ENCODE data around the gene POU3F1.

POU3F1 gene

GRCh38 chr1:38045401-38046332, 926 bp downstream of the POU3F1 start:
- Histone ChIP-seq H3K4me3 (ENCODE audit: low read length in 2 of 2) (peak overlapping the region; percentile 72 to 87), H4K8ac (ENCODE audit: low read depth, low read length) (no peak overlapping the region), H3K23ac (ENCODE audit: low read depth, low read length, poor library complexity) (peak overlapping the region; percentile 76), H3K14ac (ENCODE audit: low read length) (peak overlapping the region; percentile 100), H2BK12ac (ENCODE audit: low read length) (no peak overlapping the region), H4K91ac (ENCODE audit: low read depth, low read length, poor library complexity) (peak overlapping the region; percentile 16), H3K4ac (ENCODE audit: low read length) (no peak overlapping the region), H2BK120ac (ENCODE audit: low read depth, low read length) (no peak overlapping the region), H3K9me3 (replicated peaks in 1 of 2; ENCODE audit: control insufficient read depth in 2 of 2, insufficient read depth in 1 of 2, low read depth in 1 of 2, low read length in 2 of 2) (no peaks in the 10 kb centered on the region), H3K4me2 (ENCODE audit: insufficient read depth, low read length, poor library complexity, severe bottlenecking) (peak overlapping the region; percentile 81), H2BK15ac (ENCODE audit: low read length) (no peak overlapping the region), H3K9ac (ENCODE audit: low read depth, low read length, poor library complexity) (peak overlapping the region; percentile 95), H3K36me3 (replicated peaks in 1 of 2; ENCODE audit: control insufficient read depth in 2 of 2, insufficient read depth in 2 of 2, low read length in 2 of 2) (peaks cover 10 to 48% of the 10 kb centered on the region in 2 donors), H3K27ac (replicated peaks; ENCODE audit: low read length) (peak overlapping the region; percentile 55), H2BK5ac (ENCODE audit: low read length) (peak overlapping the region; percentile 79), H3K79me1 (ENCODE audit: low read depth, low read length) (peaks cover 8% of the 10 kb centered on the region), H3K4me1 (ENCODE audit: control insufficient read depth in 2 of 2, insufficient read depth in 1 of 2, low read depth in 1 of 2, low read length in 2 of 2) (peaks cover 40 to 45% of the 10 kb centered on the region in 2 donors), H3K27me3 (ENCODE audit: control insufficient read depth in 3 of 3, insufficient read depth in 3 of 3, low read depth in 1 of 3, low read length in 3 of 3) (no peaks in the 10 kb centered on the region), H3K18ac (ENCODE audit: low read length) (peak overlapping the region; percentile 98), H2AFZ (ENCODE audit: low read length) (peak overlapping the region; percentile 15), H2AK5ac (ENCODE audit: low read depth, low read length) (peak overlapping the region; percentile 15)
- WGBS, 2 donors (ENCODE audit: extremely low coverage in 2 of 2, insufficient read length in 2 of 2, insufficient replicate concordance in 1 of 2): no CpG with 5 or more reads among the region's 115 CpGs
- no peak for DNase-seq (ENCODE audit: low spot score)

GRCh38 chr1:38044221-38045215, 2.1 kb downstream of the POU3F1 start:
- H3K18ac ChIP-seq (ENCODE audit: low read length): peak overlapping the region; percentile 74
- H3K4me1 ChIP-seq (ENCODE audit: control insufficient read depth in 2 of 2, insufficient read depth in 1 of 2, low read depth in 1 of 2, low read length in 2 of 2): peaks cover 29 to 36% of the 10 kb centered on the region in 2 donors
- H2BK12ac ChIP-seq (ENCODE audit: low read length): no peak overlapping the region
- no peak overlapping the region for H2BK120ac ChIP-seq (ENCODE audit: low read depth, low read length)
- H2AK5ac ChIP-seq (ENCODE audit: low read depth, low read length): no peak overlapping the region
- H3K9ac ChIP-seq (ENCODE audit: low read depth, low read length, poor library complexity): peak overlapping the region; percentile 89
- H2BK5ac ChIP-seq (ENCODE audit: low read length): no peak overlapping the region
- no peak overlapping the region for H4K91ac ChIP-seq (ENCODE audit: low read depth, low read length, poor library complexity)
- peak overlapping the region; percentile 50 for H3K27ac ChIP-seq (replicated peaks; ENCODE audit: low read length)
- no peaks in the 10 kb centered on the region for H3K27me3 ChIP-seq (ENCODE audit: control insufficient read depth in 3 of 3, insufficient read depth in 3 of 3, low read depth in 1 of 3, low read length in 3 of 3)
- H3K23ac ChIP-seq (ENCODE audit: low read depth, low read length, poor library complexity): no peak overlapping the region
- H3K79me1 ChIP-seq (ENCODE audit: low read depth, low read length): peaks cover 8% of the 10 kb centered on the region
- H3K9me3 ChIP-seq (replicated peaks in 1 of 2; ENCODE audit: control insufficient read depth in 2 of 2, insufficient read depth in 1 of 2, low read depth in 1 of 2, low read length in 2 of 2): peaks cover 2 to 3% of the 10 kb centered on the region in 2 donors
- no CpG with 5 or more reads among the region's 70 CpGs for WGBS, 2 donors (ENCODE audit: extremely low coverage in 2 of 2, insufficient read length in 2 of 2, insufficient replicate concordance in 1 of 2)
- peak overlapping the region; percentile 25 for H2BK15ac ChIP-seq (ENCODE audit: low read length)
- no peak overlapping the region for H4K8ac ChIP-seq (ENCODE audit: low read depth, low read length)
- H3K4me3 ChIP-seq (ENCODE audit: low read length in 2 of 2): peak overlapping the region; percentile 72 to 87
- H2AFZ ChIP-seq (ENCODE audit: low read length): no peak overlapping the region
- DNase-seq (ENCODE audit: low spot score): no peak
- H3K14ac ChIP-seq (ENCODE audit: low read length): no peak overlapping the region
- H3K4ac ChIP-seq (ENCODE audit: low read length): no peak overlapping the region
- H3K36me3 ChIP-seq (replicated peaks in 1 of 2; ENCODE audit: control insufficient read depth in 2 of 2, insufficient read depth in 2 of 2, low read length in 2 of 2): peaks cover 12 to 59% of the 10 kb centered on the region in 2 donors
- H3K4me2 ChIP-seq (ENCODE audit: insufficient read depth, low read length, poor library complexity, severe bottlenecking): peak overlapping the region; percentile 81

- H3K4me1 ChIP-seq (ENCODE audit: control insufficient read depth in 2 of 2, insufficient read depth in 1 of 2, low read depth in 1 of 2, low read length in 2 of 2): peaks cover 19 to 29% of the 10 kb centered on the region in 2 donors
- peaks cover 17 to 64% of the 10 kb centered on the region in 2 donors for H3K36me3 ChIP-seq (replicated peaks in 1 of 2; ENCODE audit: control insufficient read depth in 2 of 2, insufficient read depth in 2 of 2, low read length in 2 of 2)
- H2BK120ac ChIP-seq (ENCODE audit: low read depth, low read length): no peak overlapping the region
- H3K9ac ChIP-seq (ENCODE audit: low read depth, low read length, poor library complexity): peak overlapping the region; percentile 56
- H2BK5ac ChIP-seq (ENCODE audit: low read length): peak overlapping the region; percentile 16
- no peak overlapping the region for H2AK5ac ChIP-seq (ENCODE audit: low read depth, low read length)
- no peak overlapping the region for H3K4ac ChIP-seq (ENCODE audit: low read length)
- H3K14ac ChIP-seq (ENCODE audit: low read length): no peak overlapping the region
- H4K91ac ChIP-seq (ENCODE audit: low read depth, low read length, poor library complexity): no peak overlapping the region
- H3K27me3 ChIP-seq (ENCODE audit: control insufficient read depth in 3 of 3, insufficient read depth in 3 of 3, low read depth in 1 of 3, low read length in 3 of 3): no peaks in the 10 kb centered on the region
- H4K8ac ChIP-seq (ENCODE audit: low read depth, low read length): no peak overlapping the region
- H3K4me3 ChIP-seq (ENCODE audit: low read length in 2 of 2): peak overlapping the region; percentile 72 to 83
- H3K23ac ChIP-seq (ENCODE audit: low read depth, low read length, poor library complexity): no peak overlapping the region
- H2AFZ ChIP-seq (ENCODE audit: low read length): no peak overlapping the region
- H2BK15ac ChIP-seq (ENCODE audit: low read length): peak overlapping the region; percentile 68
- H3K9me3 ChIP-seq (replicated peaks in 1 of 2; ENCODE audit: control insufficient read depth in 2 of 2, insufficient read depth in 1 of 2, low read depth in 1 of 2, low read length in 2 of 2): peaks cover 7 to 10% of the 10 kb centered on the region in 2 donors
- H3K79me1 ChIP-seq (ENCODE audit: low read depth, low read length): peaks cover 8% of the 10 kb centered on the region
- H2BK12ac ChIP-seq (ENCODE audit: low read length): no peak overlapping the region
- WGBS, 2 donors (ENCODE audit: extremely low coverage in 2 of 2, insufficient read length in 2 of 2, insufficient replicate concordance in 1 of 2): no CpG with 5 or more reads among the region's 12 CpGs
- H3K27ac ChIP-seq (replicated peaks; ENCODE audit: low read length): peak overlapping the region; percentile 86
- no peak for DNase-seq (ENCODE audit: low spot score)
- peak overlapping the region; percentile 86 for H3K18ac ChIP-seq (ENCODE audit: low read length)
- peak overlapping the region; percentile 59 for H3K4me2 ChIP-seq (ENCODE audit: insufficient read depth, low read length, poor library complexity, severe bottlenecking)
These were observed 3.4 kb downstream of the POU3F1 start for GRCh38 chr1:38043036-38043747.
